ENCODE results near the gene PHOSPHO2.

GRCh38 chr2:169670215-169670651, 24.0 kb upstream of the PHOSPHO2 start:
- no peak for TF ChIP-seq CTCF (IDR thresholded peaks at IDR 0.05; ENCODE audit: extremely low read depth in 1 of 2, insufficient read depth in 1 of 2, low read depth in 1 of 2, low read length in 2 of 2)
- TF ChIP-seq POLR2A (IDR thresholded peaks at IDR 0.05; ENCODE audit: low read depth, low read length), result no peak
- no peak for TF ChIP-seq MAX (IDR thresholded peaks at IDR 0.05; ENCODE audit: insufficient read depth, insufficient read length)
